GM19099 (cell line): ENCODE results near the gene HDAC8.

Source experiments
- POLR2A ChIP-seq: IDR thresholded peaks from 3 replicates; pipeline ENCODE4 v1.6.1; 2011; ENCODE audit warnings: low read depth; ENCODE audit not compliant: insufficient read length; ENCODE audit errors: extremely low read depth

HDAC8 gene

GRCh38 chrX:72316408-72317110 is 256.1 kb downstream of the HDAC8 start:
- TF ChIP-seq POLR2A, result no peak

- no peak for TF ChIP-seq POLR2A
Observed at GRCh38 chrX:72314881-72315280, 257.8 kb downstream of the HDAC8 start.

- TF ChIP-seq POLR2A, result no peak
Observed at GRCh38 chrX:72313707-72314641, 258.7 kb downstream of the HDAC8 start.

GRCh38 chrX:72312311-72312940 is 260.2 kb downstream of the HDAC8 start:
- TF ChIP-seq POLR2A, result no peak

- TF ChIP-seq POLR2A, result no peak
Observed at GRCh38 chrX:72309297-72310071, 263.2 kb downstream of the HDAC8 start.

- no peak for TF ChIP-seq POLR2A
Observed at GRCh38 chrX:72308566-72309296, 263.9 kb downstream of the HDAC8 start.

GRCh38 chrX:72308209-72308565 is 264.5 kb downstream of the HDAC8 start:
- no peak for TF ChIP-seq POLR2A

- no peak for TF ChIP-seq POLR2A
Observed at GRCh38 chrX:72307646-72308051, 265.0 kb downstream of the HDAC8 start.

GRCh38 chrX:72306851-72307645 is 265.6 kb downstream of the HDAC8 start:
- no peak for TF ChIP-seq POLR2A

GRCh38 chrX:72306085-72306801 is 266.4 kb downstream of the HDAC8 start:
- TF ChIP-seq POLR2A, result no peak

- no peak for TF ChIP-seq POLR2A
Observed at GRCh38 chrX:72305286-72306084, 267.2 kb downstream of the HDAC8 start, which contains the start of gene CITED1. CITED1 (minus strand) TSS chrX:72305914; CDS start chrX:72302869, 3,045 bp downstream.

GRCh38 chrX:72304877-72305276 is 267.8 kb downstream of the HDAC8 start:
- no peak for TF ChIP-seq POLR2A
